ENCODE results near the gene FBXO38. TPM values are rescaled to one million over a fixed set of nuclear protein-coding genes. Genes with fewer than 3 reads are reported as not detected.

The FBXO38 gene
- total and polyA plus RNA-seq, 9 of the 15 experiments (the other 6 are each of a cell fraction or from before 2014, with no cell fraction given) = 7.4 to 39.4 (median 29.3) TPM

- no peak for TF ChIP-seq CHAMP1 (IDR thresholded peaks at IDR 0.05)
- no peak for TF ChIP-seq PKNOX1 (IDR thresholded peaks at IDR 0.05)
- TF ChIP-seq TSHZ1 (CRISPR knock-in tag; IDR thresholded peaks at IDR 0.05) = no peak
- TF ChIP-seq ELF1 (tag; IDR thresholded peaks at IDR 0.05) = no peak
- no peak for TF ChIP-seq KDM2B (CRISPR knock-in tag; IDR thresholded peaks at IDR 0.05)
- TF ChIP-seq ZNF785 (CRISPR knock-in tag; IDR thresholded peaks at IDR 0.05) = no peak
- TF ChIP-seq ELK1 (CRISPR knock-in tag; IDR thresholded peaks at IDR 0.05) = no peak
- TF ChIP-seq ILK (tag; IDR thresholded peaks at IDR 0.05; ENCODE audit: borderline replicate concordance, low read depth) = no peak
- TF ChIP-seq PRDM10 (IDR thresholded peaks at IDR 0.05; ENCODE audit: partially characterized antibody) = no peak
- no peak for TF ChIP-seq NCOA4 (IDR thresholded peaks at IDR 0.05; ENCODE audit: partially characterized antibody)
- no peak for TF ChIP-seq ZC3H8 (IDR thresholded peaks at IDR 0.05)
- no peak for TF ChIP-seq THAP12 (CRISPR knock-in tag; IDR thresholded peaks at IDR 0.05)
- TF ChIP-seq POLR2A (conservative IDR thresholded peaks at IDR 0.05) = no peak
Measured at GRCh38 chr5:148491015-148491792, 107.4 kb downstream of the FBXO38 start (continued).

Data from K562 (cell line).